NCI-H82 treated with DMSO at 0.1 percent for 48 hours (cell line): Measurements from ENCODE around the gene POLR1F.
"Not testable (repeated sequence)": the region's sequence is repeated elsewhere in the genome, so short reads cannot be mapped to it uniquely, and the experiment has no call there.

Source experiments
- DNase-seq: peaks from one replicate; lab custom pipeline; 2025; ENCODE audit not compliant: unreplicated experiment; lab: John Stamatoyannopoulos, UW

POLR1F gene

GRCh38 chr7:19708397-19709248 is at the start of gene POLR1F:
Gene POLR1F, minus strand, starts transcription at chr7:19709037. Its CDS starts 21 bp downstream, at chr7:19709016.
- peak; percentile 86 for DNase-seq

- DNase-seq = peak; percentile 25
Measured at GRCh38 chr7:19754521-19755116, 45.8 kb upstream of the POLR1F start.

- DNase-seq = no peak
Measured at GRCh38 chr7:19752020-19752419, 43.2 kb upstream of the POLR1F start.

- no peak for DNase-seq
Measured at GRCh38 chr7:19749658-19750057, 40.8 kb upstream of the POLR1F start.

GRCh38 chr7:19747740-19748339 is 39.0 kb upstream of the POLR1F start:
- peak; percentile 46 for DNase-seq

GRCh38 chr7:19744075-19744474 is 35.2 kb upstream of the POLR1F start:
- no peak for DNase-seq

GRCh38 chr7:19728716-19729115 is 19.9 kb upstream of the POLR1F start:
- DNase-seq = no peak

GRCh38 chr7:19725770-19726169 is 16.9 kb upstream of the POLR1F start:
- DNase-seq = no peak

- DNase-seq = no peak
Measured at GRCh38 chr7:19715499-19715898, 6.7 kb upstream of the POLR1F start.

GRCh38 chr7:19713676-19714075 is 4.8 kb upstream of the POLR1F start:
- no peak for DNase-seq

- DNase-seq = no peak
Measured at GRCh38 chr7:19709249-19709578, 377 bp upstream of the POLR1F start.

GRCh38 chr7:19707240-19707639 is 1.6 kb downstream of the POLR1F start:
- no peak for DNase-seq

- DNase-seq = no peak
Measured at GRCh38 chr7:19705663-19706062, 3.2 kb downstream of the POLR1F start.

GRCh38 chr7:19701471-19701870 is 7.4 kb downstream of the POLR1F start:
- no peak for DNase-seq

GRCh38 chr7:19700936-19701335 is 7.9 kb downstream of the POLR1F start:
- DNase-seq = no peak

- DNase-seq = no peak
Measured at GRCh38 chr7:19698331-19698730, 10.5 kb downstream of the POLR1F start.

- DNase-seq = no peak
Measured at GRCh38 chr7:19696926-19697325, 11.9 kb downstream of the POLR1F start.

GRCh38 chr7:19692111-19692828 is 16.6 kb downstream of the POLR1F start:
- no peak for DNase-seq

- no peak for DNase-seq
Measured at GRCh38 chr7:19690736-19691135, 18.1 kb downstream of the POLR1F start.

GRCh38 chr7:19689130-19689529 is 19.7 kb downstream of the POLR1F start:
- DNase-seq = not testable (repeated sequence)

GRCh38 chr7:19681596-19681995 is 27.2 kb downstream of the POLR1F start:
- DNase-seq = no peak

- DNase-seq = no peak
Measured at GRCh38 chr7:19677180-19677579, 31.7 kb downstream of the POLR1F start.
